Transverse colon (tissue), 4 donors: ENCODE measurements around the gene CCSER2.

Experiments used
- CTCF ChIP-seq, 5 experiments: fragments of 200-600 bp in 3 of 5; fragments of 450-650 bp in 2 of 5; sonication (generic) in 3 of 5; IDR thresholded peaks; 1 replicate in 2 of 5; 2 replicates in 3 of 5; pipeline ENCODE4 v1.5.1; 2016 to 2017; ENCODE audit warnings: antibody characterized with exemption in 5 of 5, inconsistent platforms in 3 of 5, mild to moderate bottlenecking in 2 of 5, moderate library complexity in 1 of 5
- EP300 ChIP-seq: sonication (generic); formaldehyde crosslinking; IDR thresholded peaks from one replicate; pipeline ENCODE4 v1.6.1; 2017; ENCODE audit warnings: antibody characterized with exemption, low read depth
- POLR2A ChIP-seq: fragments of 450-650 bp; IDR thresholded peaks from one replicate; pipeline ENCODE4 v1.6.1; 2016; ENCODE audit warnings: antibody characterized with exemption, mild to moderate bottlenecking, moderate library complexity
- POLR2AphosphoS5 ChIP-seq, 3 donors: sonication (generic); formaldehyde crosslinking; IDR thresholded peaks; one replicate each; pipeline ENCODE4 v1.6.1; 2016; ENCODE audit warnings: antibody characterized with exemption in 3 of 3

GRCh38 chr10:84540022-84540616 is 211.7 kb downstream of the CCSER2 start:
- TF ChIP-seq CTCF (IDR thresholded peaks at IDR 0.05) = no peak
- no peak for TF ChIP-seq POLR2A
- TF ChIP-seq POLR2AphosphoS5 (IDR thresholded peaks at IDR 0.05) = no peak
- no peak for TF ChIP-seq EP300
